ENCODE measurements around the gene MITD1. TPM values are rescaled to one million over a fixed set of nuclear protein-coding genes. Genes with fewer than 3 reads are reported as not detected.
"Not testable (repeated sequence)": the region's sequence is repeated elsewhere in the genome, so short reads cannot be mapped to it uniquely, and the experiment has no call there.

Gene MITD1
- total RNA-seq, 1 experiment from 2014 or later, result 55.6 TPM

DNA sequence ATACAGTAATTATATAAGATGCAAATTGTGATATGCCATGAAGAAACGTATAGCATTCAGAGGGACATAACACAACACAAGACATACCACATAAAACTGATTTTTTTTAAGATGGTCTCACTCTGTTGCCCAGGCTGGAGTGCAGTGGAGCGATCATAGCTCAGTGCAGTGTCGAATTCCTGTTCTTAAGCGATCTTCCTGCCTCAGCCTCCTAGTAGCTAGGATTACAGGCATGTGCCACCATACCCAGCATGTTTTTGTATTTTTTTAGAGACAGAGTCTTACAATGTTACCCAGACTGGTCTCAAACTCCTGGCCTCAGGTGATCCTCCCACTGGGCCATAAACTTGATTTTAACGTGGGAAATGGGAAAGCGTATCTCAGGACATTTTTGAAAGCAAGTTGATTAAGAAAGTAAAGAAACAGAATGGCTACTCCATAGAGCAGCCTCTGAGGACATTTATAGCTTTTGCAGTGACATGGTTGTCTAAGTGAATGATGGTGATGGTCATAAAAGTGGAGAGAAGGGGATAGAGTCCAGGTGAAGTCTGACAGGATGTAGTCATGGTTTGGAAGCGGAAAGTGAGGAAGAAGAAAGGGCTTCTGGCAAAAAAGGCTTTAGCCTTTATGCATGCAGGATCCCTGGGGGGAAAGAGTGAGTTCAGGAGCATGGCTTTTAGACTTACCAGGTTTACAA, 28.5 kb downstream of the MITD1 start:
- H3K9ac ChIP-seq (ENCODE audit: low read length), result no peak overlapping the region
- no peaks in the 10 kb centered on the region for H3K9me3 ChIP-seq (ENCODE audit: low read length)
- peaks cover 29% of the 10 kb centered on the region for H3K79me2 ChIP-seq (ENCODE audit: low read length)
- H4K20me1 ChIP-seq (ENCODE audit: insufficient read depth, low read depth, low read length), result no peaks in the 10 kb centered on the region
- H3K27ac ChIP-seq (ENCODE audit: low read length), result no peak overlapping the region
- no peaks in the 10 kb centered on the region for H3K9me2 ChIP-seq (replicated peaks; ENCODE audit: insufficient read depth, low read length)
- peaks cover 41% of the 10 kb centered on the region for H3K4me1 ChIP-seq (ENCODE audit: low read length)
- no peaks in the 10 kb centered on the region for H3K27me3 ChIP-seq (ENCODE audit: low read length)
- H3K36me3 ChIP-seq (ENCODE audit: insufficient read depth, low read length), result peaks cover 9% of the 10 kb centered on the region; the same call in 1 of the 2 replicates
- H2AFZ ChIP-seq (ENCODE audit: low read length), result no peak overlapping the region
- no peak for DNase-seq
- no peak overlapping the region for H3K4me3 ChIP-seq (ENCODE audit: low read length)
- H3K4me2 ChIP-seq (ENCODE audit: low read depth, low read length, poor library complexity, severe bottlenecking), result no peak overlapping the region

DNA sequence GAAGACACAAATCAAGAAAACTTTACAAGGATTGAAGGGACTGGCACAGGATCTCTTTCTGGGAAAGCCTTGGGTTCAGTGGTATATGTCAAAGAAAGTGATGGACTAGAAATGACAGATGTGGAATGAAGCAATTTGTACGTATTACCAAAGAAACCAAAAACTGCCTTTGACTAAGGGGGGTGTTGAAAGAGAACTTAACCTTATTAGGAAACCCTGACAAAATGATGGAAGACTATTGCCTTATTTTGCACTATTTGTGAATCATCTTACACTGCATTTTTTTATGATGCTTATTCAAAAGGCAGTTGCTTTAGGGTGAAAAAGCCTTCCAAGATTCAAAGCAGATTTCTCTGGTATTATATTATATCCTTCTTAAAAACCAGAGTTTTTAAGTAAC, 30.2 kb downstream of the MITD1 start:
- H3K9me3 ChIP-seq (ENCODE audit: low read length), result no peaks in the 10 kb centered on the region
- H3K4me2 ChIP-seq (ENCODE audit: low read depth, low read length, poor library complexity, severe bottlenecking), result no peak overlapping the region
- H3K79me2 ChIP-seq (ENCODE audit: low read length), result peaks cover 12% of the 10 kb centered on the region
- no peak overlapping the region for H3K9ac ChIP-seq (ENCODE audit: low read length)
- H4K20me1 ChIP-seq (ENCODE audit: insufficient read depth, low read depth, low read length), result no peaks in the 10 kb centered on the region
- no peak overlapping the region for H3K27ac ChIP-seq (ENCODE audit: low read length)
- no peaks in the 10 kb centered on the region for H3K36me3 ChIP-seq (ENCODE audit: insufficient read depth, low read length)
- peaks cover 24% of the 10 kb centered on the region for H3K4me1 ChIP-seq (ENCODE audit: low read length)
- H3K4me3 ChIP-seq (ENCODE audit: low read length), result no peak overlapping the region
- DNase-seq, result no peak
- no peaks in the 10 kb centered on the region for H3K9me2 ChIP-seq (replicated peaks; ENCODE audit: insufficient read depth, low read length)
- H3K27me3 ChIP-seq (ENCODE audit: low read length), result no peaks in the 10 kb centered on the region
- no peak overlapping the region for H2AFZ ChIP-seq (ENCODE audit: low read length)

DNA sequence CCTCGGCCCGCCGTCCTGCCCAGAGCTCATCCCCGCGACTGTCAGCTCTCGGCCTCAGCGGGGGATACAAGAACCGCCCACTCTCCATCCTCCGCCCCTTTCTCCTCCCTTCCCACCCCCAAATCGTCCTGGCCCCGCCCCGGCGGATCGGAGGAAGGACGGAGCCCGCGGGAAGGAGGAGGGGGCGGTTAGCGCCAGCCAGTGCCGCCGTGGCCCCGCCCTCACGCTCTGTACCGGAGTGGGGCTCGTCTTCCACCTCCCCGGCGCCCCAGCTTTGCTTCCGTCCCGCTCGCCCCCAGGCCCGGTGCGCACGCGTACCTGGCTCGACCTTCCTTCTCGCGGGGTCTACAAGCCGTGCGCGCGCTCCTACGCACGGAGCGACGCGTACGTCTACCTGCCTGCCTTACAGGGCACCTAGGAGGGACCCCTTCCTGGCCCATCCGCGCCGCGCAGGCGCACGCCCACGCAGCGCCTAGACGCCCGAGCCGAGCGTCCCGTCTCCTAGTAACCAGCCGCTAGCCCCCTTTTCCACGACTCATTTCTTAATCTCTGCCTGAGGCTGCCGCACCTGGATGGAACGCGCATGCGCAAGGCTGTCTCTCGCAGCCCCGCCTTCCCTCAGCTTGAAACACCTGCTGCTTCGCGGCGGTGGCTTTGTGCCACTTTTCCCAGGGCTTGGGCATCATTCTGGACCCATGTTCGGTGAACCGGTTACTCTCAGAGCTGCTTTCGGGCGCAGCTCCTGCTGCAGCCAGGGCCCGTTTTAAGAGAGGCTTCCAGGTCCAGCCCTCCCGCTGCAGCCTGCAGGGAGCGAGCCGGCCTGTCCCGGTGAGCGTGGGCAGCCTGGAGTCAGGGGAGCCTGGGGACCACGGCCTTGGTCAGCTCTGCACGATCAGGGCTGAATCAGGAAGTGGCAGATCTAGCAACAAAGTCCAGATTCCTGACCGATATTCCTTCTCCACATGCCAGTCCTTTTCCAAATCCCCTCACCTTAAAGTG, 39.4 kb downstream of the MITD1 start, which contains the start of gene C2orf15:
Gene C2orf15 (plus strand): TSS at position 598 of the 999 bp plus-strand sequence. CDS start 8,852 bp downstream, outside the sequence.
- Histone ChIP-seq H3K36me3 (ENCODE audit: insufficient read depth, low read length) (no peaks in the 10 kb centered on the region), H3K79me2 (ENCODE audit: low read length) (no peaks in the 10 kb centered on the region), H3K9me3 (ENCODE audit: low read length) (no peaks in the 10 kb centered on the region), H2AFZ (ENCODE audit: low read length) (peak within 1 kb of the TSS; percentile 90), H3K4me1 (ENCODE audit: low read length) (peaks cover 29% of the 10 kb centered on the region), H3K9me2 (replicated peaks; ENCODE audit: insufficient read depth, low read length) (no peaks in the 10 kb centered on the region), H3K27ac (ENCODE audit: low read length) (0 out of 2 replicates have a peak within 1 kb of the TSS, but pooled peaks have one; percentile 25), H4K20me1 (ENCODE audit: insufficient read depth, low read depth, low read length) (no peaks in the 10 kb centered on the region), H3K9ac (ENCODE audit: low read length) (peak within 1 kb of the TSS; percentile 74), H3K4me3 (ENCODE audit: low read length) (peak within 1 kb of the TSS; percentile 76), H3K4me2 (ENCODE audit: low read depth, low read length, poor library complexity, severe bottlenecking) (peak within 1 kb of the TSS; percentile 94), H3K27me3 (ENCODE audit: low read length) (no peaks in the 10 kb centered on the region)
- peak; percentile 97 for DNase-seq

DNA sequence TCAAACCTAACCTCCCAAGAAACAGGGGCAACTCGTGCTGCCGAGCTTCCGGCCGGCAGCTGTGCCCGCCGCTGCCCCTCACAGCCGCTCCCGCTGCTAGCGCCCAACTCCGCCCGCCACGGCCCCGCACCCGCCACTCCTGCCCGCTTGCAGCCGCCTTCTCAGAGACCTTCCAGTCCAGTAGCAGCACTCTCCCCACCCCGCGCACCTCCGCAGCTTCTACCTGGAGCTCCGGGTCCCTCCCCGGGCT, 40.1 kb downstream of the MITD1 start:
- Histone ChIP-seq H3K4me2 (ENCODE audit: low read depth, low read length, poor library complexity, severe bottlenecking) (peak overlapping the region; percentile 94), H3K9ac (ENCODE audit: low read length) (peak overlapping the region; percentile 74), H3K36me3 (ENCODE audit: insufficient read depth, low read length) (no peaks in the 10 kb centered on the region), H3K9me3 (ENCODE audit: low read length) (no peaks in the 10 kb centered on the region), H3K4me3 (ENCODE audit: low read length) (peak overlapping the region; percentile 76), H3K27me3 (ENCODE audit: low read length) (no peaks in the 10 kb centered on the region), H3K4me1 (ENCODE audit: low read length) (peaks cover 29% of the 10 kb centered on the region), H3K79me2 (ENCODE audit: low read length) (no peaks in the 10 kb centered on the region), H2AFZ (ENCODE audit: low read length) (peak overlapping the region; percentile 90), H4K20me1 (ENCODE audit: insufficient read depth, low read depth, low read length) (no peaks in the 10 kb centered on the region), H3K9me2 (replicated peaks; ENCODE audit: insufficient read depth, low read length) (no peaks in the 10 kb centered on the region), H3K27ac (ENCODE audit: low read length) (no peak overlapping the region)
- no peak for DNase-seq

DNA sequence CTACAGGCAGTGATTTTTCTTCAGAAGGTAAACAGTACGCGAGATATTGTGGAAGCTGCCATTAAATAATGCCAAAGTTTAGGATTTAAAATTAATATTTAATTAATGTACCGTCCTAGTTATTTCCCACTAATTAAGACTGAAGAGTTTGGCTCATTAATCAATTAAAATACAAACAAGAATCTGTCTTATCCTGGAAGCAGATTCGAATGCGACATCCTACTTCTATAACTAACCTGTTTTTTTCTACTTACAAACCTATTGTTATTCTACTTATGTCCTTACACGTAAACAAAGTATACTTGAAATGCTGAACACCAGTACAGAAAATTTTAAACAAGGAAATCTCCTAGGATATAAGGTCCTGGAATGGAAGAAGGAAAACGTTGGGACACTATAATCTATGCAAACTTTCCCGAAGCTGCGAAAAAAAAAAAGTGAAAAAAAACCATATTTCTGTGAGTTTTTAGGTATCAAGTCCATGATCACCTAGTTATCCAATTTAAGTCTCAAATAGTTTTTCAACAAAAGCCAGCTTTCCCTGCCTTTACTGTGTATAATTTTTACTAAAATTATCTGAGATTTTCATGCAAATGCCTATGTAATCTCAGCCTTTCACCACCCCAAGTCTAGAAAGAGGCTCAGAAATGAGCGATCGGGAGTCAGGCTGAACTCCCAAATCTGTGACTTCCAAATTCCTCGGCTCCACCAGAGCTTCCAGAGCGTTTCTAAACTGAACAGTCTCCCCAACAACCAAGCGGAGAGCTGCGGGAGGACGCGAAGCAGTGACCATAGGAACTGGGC, 40.6 kb downstream of the MITD1 start:
- Histone ChIP-seq H3K27me3 (ENCODE audit: low read length) (no peaks in the 10 kb centered on the region), H3K36me3 (ENCODE audit: insufficient read depth, low read length) (no peaks in the 10 kb centered on the region), H3K9ac (ENCODE audit: low read length) (peak overlapping the region; percentile 74), H2AFZ (ENCODE audit: low read length) (peak overlapping the region; percentile 90), H3K4me3 (ENCODE audit: low read length) (peak overlapping the region; percentile 76), H3K9me3 (ENCODE audit: low read length) (no peaks in the 10 kb centered on the region), H3K4me1 (ENCODE audit: low read length) (peaks cover 29% of the 10 kb centered on the region), H3K9me2 (replicated peaks; ENCODE audit: insufficient read depth, low read length) (no peaks in the 10 kb centered on the region), H3K27ac (ENCODE audit: low read length) (no peak overlapping the region), H4K20me1 (ENCODE audit: insufficient read depth, low read depth, low read length) (no peaks in the 10 kb centered on the region), H3K4me2 (ENCODE audit: low read depth, low read length, poor library complexity, severe bottlenecking) (peak overlapping the region; percentile 94), H3K79me2 (ENCODE audit: low read length) (no peaks in the 10 kb centered on the region)
- no peak for DNase-seq

DNA sequence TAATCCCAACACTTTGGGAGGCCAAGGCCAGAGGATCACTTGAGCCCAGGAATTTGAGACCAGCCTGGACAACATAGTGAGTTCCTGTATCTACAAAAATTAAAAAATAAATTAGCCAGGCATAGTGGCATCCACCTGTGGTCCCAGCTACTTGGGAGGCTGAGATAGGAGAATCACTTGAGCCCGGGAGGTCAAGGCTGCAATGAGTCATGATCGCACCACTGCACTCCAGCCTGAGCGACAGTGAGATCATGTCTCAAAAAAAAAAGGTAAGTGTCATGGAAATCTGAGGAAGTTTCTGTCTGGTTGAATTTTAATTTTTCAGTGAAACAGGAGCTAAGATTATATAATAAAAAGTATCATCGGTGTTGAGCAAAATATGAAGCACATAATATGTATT, 41.9 kb downstream of the MITD1 start:
- Histone ChIP-seq H3K9me3 (ENCODE audit: low read length) (no peaks in the 10 kb centered on the region), H3K4me1 (ENCODE audit: low read length) (peaks cover 20% of the 10 kb centered on the region), H3K27me3 (ENCODE audit: low read length) (no peaks in the 10 kb centered on the region), H3K4me2 (ENCODE audit: low read depth, low read length, poor library complexity, severe bottlenecking) (no peak overlapping the region), H4K20me1 (ENCODE audit: insufficient read depth, low read depth, low read length) (no peaks in the 10 kb centered on the region), H3K9ac (ENCODE audit: low read length) (no peak overlapping the region), H3K79me2 (ENCODE audit: low read length) (no peaks in the 10 kb centered on the region), H2AFZ (ENCODE audit: low read length) (no peak overlapping the region), H3K9me2 (replicated peaks; ENCODE audit: insufficient read depth, low read length) (no peaks in the 10 kb centered on the region), H3K4me3 (ENCODE audit: low read length) (no peak overlapping the region), H3K36me3 (ENCODE audit: insufficient read depth, low read length) (no peaks in the 10 kb centered on the region), H3K27ac (ENCODE audit: low read length) (no peak overlapping the region)
- no peak for DNase-seq

DNA sequence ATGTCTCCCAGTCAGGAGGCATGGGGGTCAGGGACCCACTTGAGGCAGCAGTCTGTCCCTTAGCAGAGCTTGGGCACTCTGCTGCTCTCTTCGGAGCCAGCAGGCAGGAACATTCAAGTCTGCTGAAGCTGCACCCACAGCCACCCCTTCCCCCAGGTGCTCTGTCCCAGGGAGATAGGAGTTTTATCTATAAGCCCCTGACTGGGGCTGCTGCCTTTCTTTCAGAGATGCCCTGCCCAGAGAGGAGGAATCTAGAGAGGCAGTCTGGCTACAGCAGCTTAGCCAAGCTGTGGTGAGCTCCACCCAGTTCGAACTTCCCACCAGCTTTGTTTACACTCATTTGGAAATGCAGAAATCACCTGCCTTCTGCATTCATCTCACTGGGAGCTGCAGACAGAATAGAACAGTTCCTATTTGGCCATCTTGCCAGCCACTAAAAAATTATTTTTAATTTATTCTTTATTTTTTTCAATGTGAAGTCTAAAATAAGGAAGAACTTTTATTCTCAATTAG, 45.8 kb downstream of the MITD1 start:
- H3K27me3 ChIP-seq (ENCODE audit: low read length); DNase-seq; H3K4me1 ChIP-seq (ENCODE audit: low read length); H3K9me3 ChIP-seq (ENCODE audit: low read length); H3K36me3 ChIP-seq (ENCODE audit: insufficient read depth, low read length); H3K9me2 ChIP-seq (replicated peaks; ENCODE audit: insufficient read depth, low read length); H3K9ac ChIP-seq (ENCODE audit: low read length); H3K79me2 ChIP-seq (ENCODE audit: low read length); H3K4me3 ChIP-seq (ENCODE audit: low read length); H4K20me1 ChIP-seq (ENCODE audit: insufficient read depth, low read depth, low read length); H2AFZ ChIP-seq (ENCODE audit: low read length); H3K27ac ChIP-seq (ENCODE audit: low read length); H3K4me2 ChIP-seq (ENCODE audit: low read depth, low read length, poor library complexity, severe bottlenecking): not testable (repeated sequence)

Measured in Karpas-422 (cell line).